H1 (cell line): ENCODE measurements around the gene CAPN10. TPM values are rescaled to one million over a fixed set of nuclear protein-coding genes. Genes with fewer than 3 reads are reported as not detected.

ENCODE experiments used
- ASH2L ChIP-seq: fragments of 200-600, 300-600 bp; sonication (generic); IDR thresholded peaks from one replicate; pipeline ENCODE4 v1.7.1; 2017; ENCODE audit warnings: low read length
- KDM1A ChIP-seq: fragments of 200-600, 300-600 bp; sonication (generic); IDR thresholded peaks from 2 replicates; pipeline ENCODE4 v1.7.1; 2016; ENCODE audit warnings: mild to moderate bottlenecking, low read length, borderline replicate concordance
- SIN3A ChIP-seq, 2 experiments: IDR thresholded peaks in 1 of 2; conservative IDR thresholded peaks in 1 of 2; 2 replicates each; pipeline ENCODE4 v1.6.1; 2011 to 2012; ENCODE audit warnings: low read length in 2 of 2, improper control_type of control experiment in 1 of 2, low read depth in 1 of 2, mild to moderate bottlenecking in 1 of 2
- SIX5 ChIP-seq: IDR thresholded peaks from 2 replicates; pipeline ENCODE4 v1.6.1; 2011; ENCODE audit warnings: mild to moderate bottlenecking, low read depth, low read length
- SUZ12 ChIP-seq: fragments of 200-600 bp; sonication (generic); IDR thresholded peaks from 2 replicates; pipeline ENCODE4 v1.6.1; 2012; ENCODE audit warnings: mild to moderate bottlenecking, inconsistent platforms, low read length, moderate library complexity, mixed read lengths
- TAF1 ChIP-seq: IDR thresholded peaks from 2 replicates; pipeline ENCODE4 v1.6.1; 2011; ENCODE audit warnings: mild to moderate bottlenecking, low read depth, low read length
- polyA plus RNA-seq, 7 experiments: library from polyadenylated mRNA; depleted of rRNA in 3 of 7; stranded (reverse) in 5 of 7; unstranded in 2 of 7; fragments of >200 nt in 5 of 7; fragments of 200-250 nt in 2 of 7; gene quantifications; 1 replicate in 5 of 7; 2 replicates in 1 of 7; 4 replicates in 1 of 7; pipeline versions ENCODE4 v1.2.1 to v1.2.3, GENCODE V29; 2011 to 2013; ENCODE audit warnings: missing spikeins in 2 of 7, mixed read lengths in 2 of 7
- total RNA-seq: library from RNA; stranded (reverse); fragmentation: NEBNext Ultra II Directional; extraction: Animal tissue kit (Norgen Biotek cat#: 25700); gene quantifications from 2 replicates; pipeline ENCODE4 v1.2.1, GENCODE V29; 2021
- TF ChIP-seq, protein P1 (sequence below): fragments of 300-600 bp; sonication (generic); IDR thresholded peaks from 2 replicates; pipeline ENCODE4 v1.7.1; 2012; ENCODE audit warnings: low read length, moderate library complexity, mild to moderate bottlenecking, inconsistent platforms; ENCODE audit not compliant: insufficient replicate concordance
- TF ChIP-seq, protein P2 (sequence below): IDR thresholded peaks from 2 replicates; pipeline ENCODE4 v1.6.1; 2012; ENCODE audit warnings: inconsistent platforms
- TF ChIP-seq, protein P3 (sequence below): IDR thresholded peaks from 2 replicates; pipeline ENCODE4 v1.6.1; 2012; ENCODE audit warnings: inconsistent platforms

The CAPN10 gene
- total and polyA plus RNA-seq, 2 of the 8 experiments (the other 6 are each of a cell fraction or from before 2014, with no cell fraction given) = 30.7 to 39.8 TPM

DNA sequence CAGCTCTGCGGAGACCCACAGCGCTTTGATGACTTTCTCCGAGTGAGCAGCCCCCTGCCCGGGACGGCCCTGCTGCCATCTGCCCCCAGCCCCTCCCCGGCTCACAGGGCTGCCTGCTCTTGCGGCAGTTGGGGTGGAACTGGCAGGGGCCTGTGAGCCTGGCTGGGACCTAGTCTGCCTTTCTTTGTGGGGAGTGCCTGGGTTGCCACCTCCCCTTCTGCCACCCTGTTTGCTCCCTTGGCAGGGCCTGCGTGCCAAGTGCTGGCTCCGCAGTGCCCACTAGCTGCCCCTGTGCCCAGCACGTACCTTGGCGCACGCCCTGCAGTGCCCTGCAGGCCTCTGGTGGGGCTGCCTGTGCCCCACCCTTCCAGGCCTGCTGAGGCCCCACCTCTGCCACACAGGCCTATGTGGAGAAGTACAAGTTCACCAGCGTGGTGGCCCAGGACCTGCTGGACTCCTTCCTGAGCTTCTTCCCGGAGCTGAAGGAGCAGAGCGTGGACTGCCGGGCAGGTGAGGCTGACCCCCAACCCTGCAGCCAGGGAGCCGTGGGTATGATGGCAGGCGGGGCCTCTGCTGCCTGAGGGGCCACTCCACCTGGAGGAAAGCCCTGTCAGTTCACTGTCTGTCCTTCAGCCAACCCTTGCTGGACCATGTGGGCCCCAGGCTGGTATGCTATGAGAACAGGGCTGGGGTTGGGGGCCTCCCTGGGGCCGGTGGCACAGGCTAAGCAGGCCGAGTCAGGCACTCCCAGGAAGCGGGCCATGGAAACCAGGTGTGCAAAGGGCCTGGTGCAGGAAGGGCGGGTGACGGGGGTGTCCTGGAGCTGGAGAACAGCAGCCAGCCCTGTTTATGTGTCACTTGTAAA lies 11.2 kb upstream of the CAPN10 start (continued):
- TF ChIP-seq, protein P1, sequence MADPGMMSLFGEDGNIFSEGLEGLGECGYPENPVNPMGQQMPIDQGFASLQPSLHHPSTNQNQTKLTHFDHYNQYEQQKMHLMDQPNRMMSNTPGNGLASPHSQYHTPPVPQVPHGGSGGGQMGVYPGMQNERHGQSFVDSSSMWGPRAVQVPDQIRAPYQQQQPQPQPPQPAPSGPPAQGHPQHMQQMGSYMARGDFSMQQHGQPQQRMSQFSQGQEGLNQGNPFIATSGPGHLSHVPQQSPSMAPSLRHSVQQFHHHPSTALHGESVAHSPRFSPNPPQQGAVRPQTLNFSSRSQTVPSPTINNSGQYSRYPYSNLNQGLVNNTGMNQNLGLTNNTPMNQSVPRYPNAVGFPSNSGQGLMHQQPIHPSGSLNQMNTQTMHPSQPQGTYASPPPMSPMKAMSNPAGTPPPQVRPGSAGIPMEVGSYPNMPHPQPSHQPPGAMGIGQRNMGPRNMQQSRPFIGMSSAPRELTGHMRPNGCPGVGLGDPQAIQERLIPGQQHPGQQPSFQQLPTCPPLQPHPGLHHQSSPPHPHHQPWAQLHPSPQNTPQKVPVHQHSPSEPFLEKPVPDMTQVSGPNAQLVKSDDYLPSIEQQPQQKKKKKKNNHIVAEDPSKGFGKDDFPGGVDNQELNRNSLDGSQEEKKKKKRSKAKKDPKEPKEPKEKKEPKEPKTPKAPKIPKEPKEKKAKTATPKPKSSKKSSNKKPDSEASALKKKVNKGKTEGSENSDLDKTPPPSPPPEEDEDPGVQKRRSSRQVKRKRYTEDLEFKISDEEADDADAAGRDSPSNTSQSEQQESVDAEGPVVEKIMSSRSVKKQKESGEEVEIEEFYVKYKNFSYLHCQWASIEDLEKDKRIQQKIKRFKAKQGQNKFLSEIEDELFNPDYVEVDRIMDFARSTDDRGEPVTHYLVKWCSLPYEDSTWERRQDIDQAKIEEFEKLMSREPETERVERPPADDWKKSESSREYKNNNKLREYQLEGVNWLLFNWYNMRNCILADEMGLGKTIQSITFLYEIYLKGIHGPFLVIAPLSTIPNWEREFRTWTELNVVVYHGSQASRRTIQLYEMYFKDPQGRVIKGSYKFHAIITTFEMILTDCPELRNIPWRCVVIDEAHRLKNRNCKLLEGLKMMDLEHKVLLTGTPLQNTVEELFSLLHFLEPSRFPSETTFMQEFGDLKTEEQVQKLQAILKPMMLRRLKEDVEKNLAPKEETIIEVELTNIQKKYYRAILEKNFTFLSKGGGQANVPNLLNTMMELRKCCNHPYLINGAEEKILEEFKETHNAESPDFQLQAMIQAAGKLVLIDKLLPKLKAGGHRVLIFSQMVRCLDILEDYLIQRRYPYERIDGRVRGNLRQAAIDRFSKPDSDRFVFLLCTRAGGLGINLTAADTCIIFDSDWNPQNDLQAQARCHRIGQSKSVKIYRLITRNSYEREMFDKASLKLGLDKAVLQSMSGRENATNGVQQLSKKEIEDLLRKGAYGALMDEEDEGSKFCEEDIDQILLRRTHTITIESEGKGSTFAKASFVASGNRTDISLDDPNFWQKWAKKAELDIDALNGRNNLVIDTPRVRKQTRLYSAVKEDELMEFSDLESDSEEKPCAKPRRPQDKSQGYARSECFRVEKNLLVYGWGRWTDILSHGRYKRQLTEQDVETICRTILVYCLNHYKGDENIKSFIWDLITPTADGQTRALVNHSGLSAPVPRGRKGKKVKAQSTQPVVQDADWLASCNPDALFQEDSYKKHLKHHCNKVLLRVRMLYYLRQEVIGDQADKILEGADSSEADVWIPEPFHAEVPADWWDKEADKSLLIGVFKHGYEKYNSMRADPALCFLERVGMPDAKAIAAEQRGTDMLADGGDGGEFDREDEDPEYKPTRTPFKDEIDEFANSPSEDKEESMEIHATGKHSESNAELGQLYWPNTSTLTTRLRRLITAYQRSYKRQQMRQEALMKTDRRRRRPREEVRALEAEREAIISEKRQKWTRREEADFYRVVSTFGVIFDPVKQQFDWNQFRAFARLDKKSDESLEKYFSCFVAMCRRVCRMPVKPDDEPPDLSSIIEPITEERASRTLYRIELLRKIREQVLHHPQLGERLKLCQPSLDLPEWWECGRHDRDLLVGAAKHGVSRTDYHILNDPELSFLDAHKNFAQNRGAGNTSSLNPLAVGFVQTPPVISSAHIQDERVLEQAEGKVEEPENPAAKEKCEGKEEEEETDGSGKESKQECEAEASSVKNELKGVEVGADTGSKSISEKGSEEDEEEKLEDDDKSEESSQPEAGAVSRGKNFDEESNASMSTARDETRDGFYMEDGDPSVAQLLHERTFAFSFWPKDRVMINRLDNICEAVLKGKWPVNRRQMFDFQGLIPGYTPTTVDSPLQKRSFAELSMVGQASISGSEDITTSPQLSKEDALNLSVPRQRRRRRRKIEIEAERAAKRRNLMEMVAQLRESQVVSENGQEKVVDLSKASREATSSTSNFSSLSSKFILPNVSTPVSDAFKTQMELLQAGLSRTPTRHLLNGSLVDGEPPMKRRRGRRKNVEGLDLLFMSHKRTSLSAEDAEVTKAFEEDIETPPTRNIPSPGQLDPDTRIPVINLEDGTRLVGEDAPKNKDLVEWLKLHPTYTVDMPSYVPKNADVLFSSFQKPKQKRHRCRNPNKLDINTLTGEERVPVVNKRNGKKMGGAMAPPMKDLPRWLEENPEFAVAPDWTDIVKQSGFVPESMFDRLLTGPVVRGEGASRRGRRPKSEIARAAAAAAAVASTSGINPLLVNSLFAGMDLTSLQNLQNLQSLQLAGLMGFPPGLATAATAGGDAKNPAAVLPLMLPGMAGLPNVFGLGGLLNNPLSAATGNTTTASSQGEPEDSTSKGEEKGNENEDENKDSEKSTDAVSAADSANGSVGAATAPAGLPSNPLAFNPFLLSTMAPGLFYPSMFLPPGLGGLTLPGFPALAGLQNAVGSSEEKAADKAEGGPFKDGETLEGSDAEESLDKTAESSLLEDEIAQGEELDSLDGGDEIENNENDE = no peak
- TF ChIP-seq SIN3A (conservative IDR thresholded peaks at IDR 0.05 in 1 of 2, IDR thresholded peaks at IDR 0.05 in 1 of 2; ENCODE audit: low read depth in 1 of 2, low read length in 2 of 2) (no peak), SUZ12 (no peak), KDM1A (no peak), ASH2L (no peak), TAF1 (no peak), SIX5 (no peak)
- TF ChIP-seq, protein P2, sequence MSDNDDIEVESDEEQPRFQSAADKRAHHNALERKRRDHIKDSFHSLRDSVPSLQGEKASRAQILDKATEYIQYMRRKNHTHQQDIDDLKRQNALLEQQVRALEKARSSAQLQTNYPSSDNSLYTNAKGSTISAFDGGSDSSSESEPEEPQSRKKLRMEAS = no peak
- TF ChIP-seq, protein P3, sequence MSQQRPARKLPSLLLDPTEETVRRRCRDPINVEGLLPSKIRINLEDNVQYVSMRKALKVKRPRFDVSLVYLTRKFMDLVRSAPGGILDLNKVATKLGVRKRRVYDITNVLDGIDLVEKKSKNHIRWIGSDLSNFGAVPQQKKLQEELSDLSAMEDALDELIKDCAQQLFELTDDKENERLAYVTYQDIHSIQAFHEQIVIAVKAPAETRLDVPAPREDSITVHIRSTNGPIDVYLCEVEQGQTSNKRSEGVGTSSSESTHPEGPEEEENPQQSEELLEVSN = no peak
